Gastroesophageal sphincter (tissue), 3 donors: ENCODE results near the gene CSNK2A3.

Experiments
- EP300 ChIP-seq: sonication (generic); formaldehyde crosslinking; IDR thresholded peaks from one replicate; pipeline ENCODE4 v1.6.1; 2017; ENCODE audit warnings: antibody characterized with exemption, mild to moderate bottlenecking
- POLR2A ChIP-seq, 2 donors: fragments of 450-650 bp; IDR thresholded peaks; one replicate each; pipeline ENCODE4 v1.6.1; 2017; ENCODE audit warnings: antibody characterized with exemption in 2 of 2, mild to moderate bottlenecking in 2 of 2, moderate library complexity in 1 of 2
- TF ChIP-seq, protein P1 (sequence below), 4 experiments: fragments of 200-600 bp in 2 of 4; fragments of 450-650 bp in 2 of 4; sonication (generic) in 1 of 4; IDR thresholded peaks; one replicate each; pipeline ENCODE4 v1.5.1; 2017 to 2019; ENCODE audit warnings: antibody characterized with exemption in 4 of 4, mild to moderate bottlenecking in 2 of 4, moderate library complexity in 2 of 4

GRCh38 chr11:11373934-11374333 lies 20.9 kb upstream of the CSNK2A3 start:
- TF ChIP-seq, protein P1, sequence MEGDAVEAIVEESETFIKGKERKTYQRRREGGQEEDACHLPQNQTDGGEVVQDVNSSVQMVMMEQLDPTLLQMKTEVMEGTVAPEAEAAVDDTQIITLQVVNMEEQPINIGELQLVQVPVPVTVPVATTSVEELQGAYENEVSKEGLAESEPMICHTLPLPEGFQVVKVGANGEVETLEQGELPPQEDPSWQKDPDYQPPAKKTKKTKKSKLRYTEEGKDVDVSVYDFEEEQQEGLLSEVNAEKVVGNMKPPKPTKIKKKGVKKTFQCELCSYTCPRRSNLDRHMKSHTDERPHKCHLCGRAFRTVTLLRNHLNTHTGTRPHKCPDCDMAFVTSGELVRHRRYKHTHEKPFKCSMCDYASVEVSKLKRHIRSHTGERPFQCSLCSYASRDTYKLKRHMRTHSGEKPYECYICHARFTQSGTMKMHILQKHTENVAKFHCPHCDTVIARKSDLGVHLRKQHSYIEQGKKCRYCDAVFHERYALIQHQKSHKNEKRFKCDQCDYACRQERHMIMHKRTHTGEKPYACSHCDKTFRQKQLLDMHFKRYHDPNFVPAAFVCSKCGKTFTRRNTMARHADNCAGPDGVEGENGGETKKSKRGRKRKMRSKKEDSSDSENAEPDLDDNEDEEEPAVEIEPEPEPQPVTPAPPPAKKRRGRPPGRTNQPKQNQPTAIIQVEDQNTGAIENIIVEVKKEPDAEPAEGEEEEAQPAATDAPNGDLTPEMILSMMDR (IDR thresholded peaks at IDR 0.05) = no peak
- TF ChIP-seq POLR2A (IDR thresholded peaks at IDR 0.05) (no peak), EP300 (no peak)
